ENCODE measurements around the gene RAB3A. TPM values are rescaled to one million over a fixed set of nuclear protein-coding genes. Genes with fewer than 3 reads are reported as not detected.

The RAB3A gene
- total and polyA plus RNA-seq, 9 of the 15 experiments (the other 6 are each of a cell fraction or from before 2014, with no cell fraction given): 0.17 to 5.1 (median 0.90) TPM; not detected in 1

- no peak for TF ChIP-seq HSF4 (CRISPR knock-in tag; IDR thresholded peaks at IDR 0.05; ENCODE audit: borderline replicate concordance)
- no peak for TF ChIP-seq ZNF512 (tag; IDR thresholded peaks at IDR 0.05)
- TF ChIP-seq RBM15 (IDR thresholded peaks at IDR 0.05; ENCODE audit: insufficient read depth, low read length): no peak
- TF ChIP-seq FIP1L1 (IDR thresholded peaks at IDR 0.05; ENCODE audit: low read depth, low read length, poor library complexity, severe bottlenecking): peak; percentile 57
- TF ChIP-seq HMGXB4 (CRISPR knock-in tag; IDR thresholded peaks at IDR 0.05): no peak
- TF ChIP-seq ZNF561 (CRISPR knock-in tag; conservative IDR thresholded peaks at IDR 0.05): no peak
- TF ChIP-seq, protein P1, sequence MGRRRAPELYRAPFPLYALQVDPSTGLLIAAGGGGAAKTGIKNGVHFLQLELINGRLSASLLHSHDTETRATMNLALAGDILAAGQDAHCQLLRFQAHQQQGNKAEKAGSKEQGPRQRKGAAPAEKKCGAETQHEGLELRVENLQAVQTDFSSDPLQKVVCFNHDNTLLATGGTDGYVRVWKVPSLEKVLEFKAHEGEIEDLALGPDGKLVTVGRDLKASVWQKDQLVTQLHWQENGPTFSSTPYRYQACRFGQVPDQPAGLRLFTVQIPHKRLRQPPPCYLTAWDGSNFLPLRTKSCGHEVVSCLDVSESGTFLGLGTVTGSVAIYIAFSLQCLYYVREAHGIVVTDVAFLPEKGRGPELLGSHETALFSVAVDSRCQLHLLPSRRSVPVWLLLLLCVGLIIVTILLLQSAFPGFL (CRISPR knock-in tag; IDR thresholded peaks at IDR 0.05): no peak
- TF ChIP-seq, protein P2, sequence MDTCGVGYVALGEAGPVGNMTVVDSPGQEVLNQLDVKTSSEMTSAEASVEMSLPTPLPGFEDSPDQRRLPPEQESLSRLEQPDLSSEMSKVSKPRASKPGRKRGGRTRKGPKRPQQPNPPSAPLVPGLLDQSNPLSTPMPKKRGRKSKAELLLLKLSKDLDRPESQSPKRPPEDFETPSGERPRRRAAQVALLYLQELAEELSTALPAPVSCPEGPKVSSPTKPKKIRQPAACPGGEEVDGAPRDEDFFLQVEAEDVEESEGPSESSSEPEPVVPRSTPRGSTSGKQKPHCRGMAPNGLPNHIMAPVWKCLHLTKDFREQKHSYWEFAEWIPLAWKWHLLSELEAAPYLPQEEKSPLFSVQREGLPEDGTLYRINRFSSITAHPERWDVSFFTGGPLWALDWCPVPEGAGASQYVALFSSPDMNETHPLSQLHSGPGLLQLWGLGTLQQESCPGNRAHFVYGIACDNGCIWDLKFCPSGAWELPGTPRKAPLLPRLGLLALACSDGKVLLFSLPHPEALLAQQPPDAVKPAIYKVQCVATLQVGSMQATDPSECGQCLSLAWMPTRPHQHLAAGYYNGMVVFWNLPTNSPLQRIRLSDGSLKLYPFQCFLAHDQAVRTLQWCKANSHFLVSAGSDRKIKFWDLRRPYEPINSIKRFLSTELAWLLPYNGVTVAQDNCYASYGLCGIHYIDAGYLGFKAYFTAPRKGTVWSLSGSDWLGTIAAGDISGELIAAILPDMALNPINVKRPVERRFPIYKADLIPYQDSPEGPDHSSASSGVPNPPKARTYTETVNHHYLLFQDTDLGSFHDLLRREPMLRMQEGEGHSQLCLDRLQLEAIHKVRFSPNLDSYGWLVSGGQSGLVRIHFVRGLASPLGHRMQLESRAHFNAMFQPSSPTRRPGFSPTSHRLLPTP (IDR thresholded peaks at IDR 0.05; ENCODE audit: borderline replicate concordance, extremely low read depth, insufficient read length): no peak
- TF ChIP-seq TAF9B (IDR thresholded peaks at IDR 0.05; ENCODE audit: partially characterized antibody): no peak
- TF ChIP-seq XRCC4 (IDR thresholded peaks at IDR 0.05; ENCODE audit: extremely low read depth, insufficient read depth, insufficient read length): no peak
- no peak for TF ChIP-seq SRSF3 (IDR thresholded peaks at IDR 0.05; ENCODE audit: insufficient read depth, low read length)
- TF ChIP-seq ZNF668 (CRISPR knock-in tag; IDR thresholded peaks at IDR 0.05): no peak
- no peak for TF ChIP-seq KLF16 (IDR thresholded peaks at IDR 0.05)
- peak; percentile 65; the same call in 1 of the 2 replicates for TF ChIP-seq GABPB1 (CRISPR knock-in tag; IDR thresholded peaks at IDR 0.05)
- no peak for TF ChIP-seq NR2F6 (CRISPR knock-in tag; IDR thresholded peaks at IDR 0.05)
- TF ChIP-seq FOXP4 (CRISPR knock-in tag; IDR thresholded peaks at IDR 0.05; ENCODE audit: borderline replicate concordance): peak; percentile 26; the same call in 1 of the 2 replicates
- no peak for TF ChIP-seq ZFPM2 (CRISPR knock-in tag; IDR thresholded peaks at IDR 0.05)
- TF ChIP-seq DACH1 (IDR thresholded peaks at IDR 0.05; ENCODE audit: partially characterized antibody): peak; percentile 20
Measured at GRCh38 chr19:18193388-18194180, 10.3 kb downstream of the RAB3A start (continued).
